ENCODE results near the gene MYLK. TPM values are rescaled to one million over a fixed set of nuclear protein-coding genes. Genes with fewer than 3 reads are reported as not detected.

The MYLK gene
- total and polyA plus RNA-seq, 9 donors = 50.2 to 645 (median 205) TPM

GRCh38 chr3:123864706-123865105, 19.4 kb downstream of the MYLK start:
- Histone ChIP-seq H3K9me3 (no peaks in the 10 kb centered on the region), H3K4me1 (ENCODE audit: insufficient read depth) (no peaks in the 10 kb centered on the region), H3K36me3 (no peaks in the 10 kb centered on the region), H3K27me3 (no peaks in the 10 kb centered on the region), H3K4me3 (no peak overlapping the region), H3K27ac (no peak overlapping the region)
- WGBS, 3 donors = 92 to 96% (median 94%) methylated on average over 4 of the region's 4 CpGs
- DNase-seq = no peak
- intact Hi-C loops (cut with DNase I) = no loop called here
- TF ChIP-seq EP300 (IDR thresholded peaks at IDR 0.05) (no peak), CTCF (IDR thresholded peaks at IDR 0.05) (no peak)

- no peak for DNase-seq
- Histone ChIP-seq H3K27ac (no peak overlapping the region), H3K4me3 (no peak overlapping the region), H3K4me1 (ENCODE audit: insufficient read depth) (no peaks in the 10 kb centered on the region), H3K9me3 (no peaks in the 10 kb centered on the region), H3K27me3 (no peaks in the 10 kb centered on the region), H3K36me3 (no peaks in the 10 kb centered on the region)
- TF ChIP-seq EP300 (IDR thresholded peaks at IDR 0.05) = no peak
- no peak for TF ChIP-seq CTCF (IDR thresholded peaks at IDR 0.05)
- no peak for TF ChIP-seq POLR2A (IDR thresholded peaks at IDR 0.05)
- intact Hi-C loops (cut with DNase I) = no loop called here
Measured at GRCh38 chr3:123862152-123862551, 22.0 kb downstream of the MYLK start.

DNA sequence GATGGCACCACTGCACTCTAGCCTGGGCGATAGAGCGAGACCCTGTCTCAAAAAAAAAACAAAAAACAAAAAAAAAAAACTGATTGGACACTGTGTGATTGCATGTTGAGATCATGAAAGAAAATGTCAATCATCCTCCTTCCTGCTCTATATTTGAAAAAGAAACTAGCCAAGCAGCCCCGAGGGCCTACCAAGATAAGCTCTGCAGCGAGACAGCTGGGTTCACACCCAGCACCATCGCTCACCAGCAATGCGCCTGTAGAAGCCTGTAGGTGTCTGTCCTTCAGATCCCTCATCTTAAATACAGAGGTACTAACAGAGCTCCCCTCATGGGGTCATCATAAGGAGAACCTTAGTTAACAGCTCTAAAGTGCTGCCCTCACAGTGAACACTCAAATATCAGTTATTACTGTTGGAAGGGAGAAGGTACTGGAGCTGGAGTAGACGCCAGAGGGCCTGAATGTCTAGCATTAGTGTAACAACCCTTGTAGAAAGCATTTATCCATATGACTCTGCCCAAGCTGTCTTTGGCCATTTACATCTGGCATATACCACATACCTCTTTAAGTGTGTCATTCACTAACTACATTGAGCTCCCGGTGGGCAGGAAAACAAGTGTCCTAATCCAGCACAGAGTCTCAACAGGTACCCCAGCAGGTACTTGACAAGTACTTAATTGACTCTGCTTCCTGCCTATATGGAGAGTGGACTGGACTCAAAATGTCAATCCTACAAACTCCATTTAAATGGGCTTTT, 22.9 kb downstream of the MYLK start:
- TF ChIP-seq EP300 (IDR thresholded peaks at IDR 0.05) = no peak
- TF ChIP-seq POLR2A (IDR thresholded peaks at IDR 0.05) = no peak
- no peak for TF ChIP-seq CTCF (IDR thresholded peaks at IDR 0.05)
- intact Hi-C loops (cut with DNase I) = no loop called here
- Histone ChIP-seq H3K27ac (no peak overlapping the region), H3K4me1 (ENCODE audit: insufficient read depth) (no peaks in the 10 kb centered on the region), H3K4me3 (no peak overlapping the region), H3K27me3 (no peaks in the 10 kb centered on the region), H3K9me3 (no peaks in the 10 kb centered on the region), H3K36me3 (no peaks in the 10 kb centered on the region)
- DNase-seq = no peak
- WGBS, 3 donors = 90 to 96% (median 92%) methylated on average over 8 of the region's 8 CpGs

- TF ChIP-seq CTCF (IDR thresholded peaks at IDR 0.05) (no peak), EP300 (IDR thresholded peaks at IDR 0.05) (no peak), POLR2A (IDR thresholded peaks at IDR 0.05) (no peak)
- Histone ChIP-seq H3K9me3 (no peaks in the 10 kb centered on the region), H3K4me3 (no peak overlapping the region), H3K4me1 (ENCODE audit: insufficient read depth) (no peaks in the 10 kb centered on the region), H3K27me3 (no peaks in the 10 kb centered on the region), H3K27ac (no peak overlapping the region), H3K36me3 (no peaks in the 10 kb centered on the region)
- no peak for DNase-seq
- 78 to 93% (median 85%) methylated on average over 1 of the region's 1 CpG for WGBS, 3 donors
- intact Hi-C loops (cut with DNase I) = no loop called here
Measured at GRCh38 chr3:123859177-123859576, 25.0 kb downstream of the MYLK start.
